HG02970 (cell line): ENCODE results near the gene FAM83F.
A peak's percentile ranks its signal among the peaks of the same experiment; 100 is the strongest.
"Not testable (repeated sequence)": the region's sequence is repeated elsewhere in the genome, so short reads cannot be mapped to it uniquely, and the experiment has no call there.

Source experiments
- ATAC-seq: cut with Tn5 transposase; IDR thresholded peaks from one replicate; pipeline ENCODE4 v1.9.1; 2021; ENCODE audit warnings: mild to moderate bottlenecking, moderate library complexity, moderate number of reproducible peaks; ENCODE audit not compliant: unreplicated experiment, low FRiP score

The FAM83F gene

GRCh38 chr22:39994566-39995392 is at the start of gene FAM83F:
FAM83F (plus strand) TSS chr22:39994954; CDS start chr22:39995043, 89 bp downstream.
- no peak for ATAC-seq

GRCh38 chr22:39946126-39946502 is 48.6 kb upstream of the FAM83F start:
- no peak for ATAC-seq

GRCh38 chr22:39946503-39947219 is 48.1 kb upstream of the FAM83F start:
- ATAC-seq, result no peak

GRCh38 chr22:39947220-39948216 is 47.2 kb upstream of the FAM83F start:
- no peak for ATAC-seq

- no peak for ATAC-seq
These were observed 44.6 kb upstream of the FAM83F start for GRCh38 chr22:39949964-39950737.

GRCh38 chr22:39951603-39952293 is 43.0 kb upstream of the FAM83F start:
- ATAC-seq, result not testable (repeated sequence)

GRCh38 chr22:39952347-39952746 is 42.4 kb upstream of the FAM83F start:
- no peak for ATAC-seq

GRCh38 chr22:39953101-39953500 is 41.7 kb upstream of the FAM83F start:
- no peak for ATAC-seq

- no peak for ATAC-seq
These were observed 40.1 kb upstream of the FAM83F start for GRCh38 chr22:39954584-39955055.

- ATAC-seq, result no peak
These were observed 39.1 kb upstream of the FAM83F start for GRCh38 chr22:39955675-39956074.

GRCh38 chr22:39956932-39957664 is 37.7 kb upstream of the FAM83F start:
- no peak for ATAC-seq

GRCh38 chr22:39958009-39958711 is 36.6 kb upstream of the FAM83F start:
- ATAC-seq, result no peak

- ATAC-seq, result no peak
These were observed 35.7 kb upstream of the FAM83F start for GRCh38 chr22:39958949-39959639.

- no peak for ATAC-seq
These were observed 34.9 kb upstream of the FAM83F start, which contains the start of gene TMA7B for GRCh38 chr22:39959640-39960447. TMA7B (plus strand) TSS chr22:39960397; CDS start chr22:39964375, 3,978 bp downstream.

- peak; percentile 59 for ATAC-seq
These were observed 33.7 kb upstream of the FAM83F start for GRCh38 chr22:39960791-39961746.
